ENCODE measurements around the gene ADGRL2. TPM values are rescaled to one million over a fixed set of nuclear protein-coding genes. Genes with fewer than 3 reads are reported as not detected.

ADGRL2 gene
- total RNA-seq, 1 experiment from 2014 or later = 0.20 TPM

DNA sequence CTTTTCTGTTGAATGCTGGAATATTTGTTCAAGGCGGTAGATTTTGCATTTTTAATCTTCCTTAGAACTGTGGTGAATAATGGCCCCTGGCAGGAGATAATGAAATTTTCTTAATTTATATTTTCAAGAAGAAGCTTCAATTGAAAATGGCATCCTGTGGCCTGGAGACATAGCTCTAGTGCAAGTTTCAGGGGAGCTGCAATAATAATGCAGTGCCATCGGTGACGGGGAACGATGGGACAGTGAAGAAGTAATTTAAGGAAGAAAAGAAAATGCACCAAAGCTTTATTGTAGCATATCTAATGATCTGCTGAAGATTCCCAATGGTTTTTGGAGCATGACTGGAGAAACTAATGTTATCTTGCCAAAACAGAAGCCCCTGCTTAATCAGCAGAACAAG is 128.4 kb downstream of the ADGRL2 start:
- RAD21 ChIA-PET (ENCODE audit: low non-redundant PET in 1 of 2, low total read pairs in 2 of 2, uncharacterized antibody in 2 of 2, unreplicated experiment in 2 of 2) = no interaction called here
- H3K36me3 ChIP-seq (ENCODE audit: control insufficient read depth in 1 of 2, insufficient read depth in 2 of 2, low read length in 2 of 2) = no peaks in the 10 kb centered on the region
- H3K27me3 ChIP-seq (ENCODE audit: insufficient read depth, low read length) = peaks cover 3% of the 10 kb centered on the region; the same call in 1 of the 2 replicates
- no TSS peak for BruUV-seq (replicated peaks)
- no peak for TF ChIP-seq EZH2 (IDR thresholded peaks at IDR 0.05)
- no peak for TF ChIP-seq RAD21 (IDR thresholded peaks at IDR 0.05; ENCODE audit: low read depth)
- TF ChIP-seq CEBPB (IDR thresholded peaks at IDR 0.05; ENCODE audit: low read depth) = no peak
- TF ChIP-seq ELF1 (IDR thresholded peaks at IDR 0.05; ENCODE audit: borderline replicate concordance, low read depth) = no peak
- no peak for TF ChIP-seq JUND (IDR thresholded peaks at IDR 0.05)
- no peak for TF ChIP-seq CTCF (IDR thresholded peaks at IDR 0.05 in 2 of 3, conservative IDR thresholded peaks at IDR 0.05 in 1 of 3; ENCODE audit: borderline replicate concordance in 1 of 3, insufficient read depth in 1 of 3, low read depth in 2 of 3, low read length in 2 of 3)
- TF ChIP-seq SP1 (IDR thresholded peaks at IDR 0.05; ENCODE audit: low read depth) = no peak
- TF ChIP-seq POLR2AphosphoS5 (IDR thresholded peaks at IDR 0.05; ENCODE audit: low read depth, low read length) = no peak
- no peak for TF ChIP-seq FOSL1 (IDR thresholded peaks at IDR 0.05; ENCODE audit: low read depth)
- TF ChIP-seq, protein P1, sequence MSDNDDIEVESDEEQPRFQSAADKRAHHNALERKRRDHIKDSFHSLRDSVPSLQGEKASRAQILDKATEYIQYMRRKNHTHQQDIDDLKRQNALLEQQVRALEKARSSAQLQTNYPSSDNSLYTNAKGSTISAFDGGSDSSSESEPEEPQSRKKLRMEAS (IDR thresholded peaks at IDR 0.05) = no peak
- no peak for TF ChIP-seq ZBTB33 (IDR thresholded peaks at IDR 0.05; ENCODE audit: extremely low read depth, insufficient replicate concordance, low read length)
- no peak for TF ChIP-seq ZNF274 (IDR thresholded peaks at IDR 0.05; ENCODE audit: low read depth, low read length)
- TF ChIP-seq TCF7L2 (IDR thresholded peaks at IDR 0.05; ENCODE audit: borderline replicate concordance, extremely low read depth, insufficient read depth, insufficient read length) = no peak
- no peak for TF ChIP-seq EZH2phosphoT487 (IDR thresholded peaks at IDR 0.05; ENCODE audit: borderline replicate concordance)
- no peaks in the 10 kb centered on the region for H3K79me2 ChIP-seq (ENCODE audit: insufficient read depth, low read length)
- H3K4me2 ChIP-seq (ENCODE audit: low read length) = no peak overlapping the region
- no peak overlapping the region for H2AFZ ChIP-seq (ENCODE audit: low read depth, low read length, poor library complexity, severe bottlenecking)
- H3K27ac ChIP-seq (ENCODE audit: low read depth, low read length) = no peak overlapping the region
- no peak for DNase-seq (ENCODE audit: low read depth, low spot score)
- POLR2A ChIA-PET = no interaction called here
- ATAC-seq = no peak
- H3K4me3 ChIP-seq (replicated peaks in 1 of 2; ENCODE audit: low read depth in 1 of 2, low read length in 2 of 2) = no peak overlapping the region
- CTCF ChIA-PET = no interaction called here
- intact Hi-C loops (cut with micrococcal nuclease) = no loop called here
- no peaks in the 10 kb centered on the region; a peak in 1 of 4 replicates for H3K9me3 ChIP-seq (ENCODE audit: control insufficient read depth in 1 of 2, insufficient read depth in 1 of 2, low read depth in 1 of 2, low read length in 2 of 2)
- no peaks in the 10 kb centered on the region for H4K20me1 ChIP-seq (ENCODE audit: insufficient read depth)
- no peaks in the 10 kb centered on the region for H3K4me1 ChIP-seq (ENCODE audit: control insufficient read depth in 1 of 2, insufficient read depth in 2 of 2, low read length in 2 of 2)
- H3K9me2 ChIP-seq (ENCODE audit: insufficient read depth) = no peaks in the 10 kb centered on the region
- no peak overlapping the region for H3K9ac ChIP-seq (ENCODE audit: low read length)
